Measurements from ENCODE around the gene TTLL7.
A peak's percentile ranks its signal among the peaks of the same experiment; 100 is the strongest.

TTLL7 gene

DNA sequence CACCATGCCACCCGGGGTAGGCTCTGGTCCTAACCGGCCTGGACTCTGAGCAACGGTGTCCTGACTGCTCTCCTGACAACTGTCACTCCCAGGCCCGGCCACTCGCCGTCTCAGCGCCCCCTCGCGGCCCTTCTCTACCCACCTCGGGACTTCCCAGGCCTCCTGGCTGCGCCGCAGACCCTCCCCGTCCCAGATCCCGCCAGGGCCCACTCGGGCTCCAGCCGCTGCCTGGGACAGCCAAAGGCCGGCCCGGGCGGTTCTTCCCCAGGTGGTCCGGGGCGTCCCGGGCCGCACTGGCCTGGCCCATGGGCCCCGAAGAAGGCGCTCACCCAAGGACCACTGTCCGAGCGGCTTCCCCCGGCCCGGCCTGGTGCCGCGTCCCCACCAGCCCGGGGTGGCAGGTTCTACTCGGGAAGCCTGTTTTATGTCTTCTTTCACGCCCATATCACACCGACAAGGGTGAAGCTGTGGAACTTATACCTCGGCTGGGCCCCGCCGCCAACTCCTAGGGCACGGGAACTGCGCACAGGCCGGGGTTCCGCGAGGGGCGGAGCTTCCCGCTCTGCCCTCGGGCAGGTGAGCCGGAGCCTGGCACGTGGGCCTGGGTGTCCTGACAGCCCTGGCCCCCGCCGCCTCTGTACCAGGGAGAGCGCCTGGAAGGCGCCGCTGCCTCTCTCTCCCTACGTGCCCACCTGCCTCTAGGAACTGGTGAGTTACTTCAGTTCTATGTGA, 138.3 kb downstream of the TTLL7 start:
- Histone ChIP-seq H4K8ac (ENCODE audit: low read depth, low read length) (peak overlapping the region; percentile 78), H3K27me3 (ENCODE audit: insufficient read depth, low read length) (no peaks in the 10 kb centered on the region), H3K9me3 (ENCODE audit: insufficient read depth, low read depth, low read length) (no peaks in the 10 kb centered on the region), H3K4me2 (ENCODE audit: low read length) (peak overlapping the region; percentile 89), H2BK12ac (ENCODE audit: low read length) (peak overlapping the region; percentile 77), H3K23ac (ENCODE audit: low read length) (no peak overlapping the region), H2BK5ac (ENCODE audit: low read depth, low read length, poor library complexity) (peak overlapping the region; percentile 25), H3K4me3 (ENCODE audit: low read depth, low read length) (peak overlapping the region; percentile 75), H3K14ac (ENCODE audit: low read length) (peak overlapping the region; percentile 82), H3K36me3 (ENCODE audit: control insufficient read depth in 1 of 2, insufficient read depth in 2 of 2, low read length in 2 of 2) (no peaks in the 10 kb centered on the region), H2AFZ (ENCODE audit: insufficient read depth, low read length, poor library complexity) (peak overlapping the region; percentile 19), H3K27ac (ENCODE audit: low read depth, low read length) (no peak overlapping the region), H3K9ac (ENCODE audit: low read length) (peak overlapping the region; percentile 75), H2BK120ac (ENCODE audit: insufficient read depth, low read length, poor library complexity) (peak overlapping the region; percentile 83), H3K79me2 (ENCODE audit: control insufficient read depth, insufficient read depth, low read length, poor library complexity) (peaks cover 2% of the 10 kb centered on the region), H2AK5ac (ENCODE audit: low read length) (no peak overlapping the region), H3K18ac (ENCODE audit: low read length) (peak overlapping the region; percentile 79), H3K4me1 (ENCODE audit: control insufficient read depth in 1 of 2, insufficient read depth in 2 of 2, low read length in 2 of 2) (no peaks in the 10 kb centered on the region), H4K91ac (ENCODE audit: low read depth, low read length) (peak overlapping the region; percentile 92), H3K4ac (ENCODE audit: low read depth, low read length) (no peak overlapping the region), H4K12ac (ENCODE audit: low read depth, low read length) (peak overlapping the region; percentile 77), H3K79me1 (ENCODE audit: low read length) (peaks cover 3% of the 10 kb centered on the region)
- WGBS (ENCODE audit: extremely low coverage, insufficient coverage, insufficient read length) = no CpG with 5 or more reads among the region's 54 CpGs
- DNase-seq = peak; percentile 79 to 84

DNA sequence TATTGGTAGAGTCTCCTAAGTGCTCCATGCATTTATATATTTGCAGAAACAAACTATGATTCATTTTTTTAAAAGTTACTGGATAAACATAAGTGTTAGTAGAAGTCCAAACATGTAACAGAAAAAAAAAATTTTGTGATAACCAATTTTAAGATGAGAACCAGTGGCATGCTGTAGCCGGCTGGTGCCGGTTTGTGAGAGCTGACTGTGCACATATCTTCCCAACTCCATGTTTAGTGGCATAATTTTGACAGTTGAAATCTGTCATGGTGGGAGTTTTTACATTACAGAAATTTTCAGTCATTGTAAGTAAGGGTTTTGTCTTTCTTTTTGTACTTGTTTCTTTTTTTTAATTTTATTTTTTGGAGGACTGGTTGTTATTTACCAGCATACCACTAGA, 141.2 kb downstream of the TTLL7 start:
- no peak overlapping the region for H3K4me2 ChIP-seq (ENCODE audit: low read length)

DNA sequence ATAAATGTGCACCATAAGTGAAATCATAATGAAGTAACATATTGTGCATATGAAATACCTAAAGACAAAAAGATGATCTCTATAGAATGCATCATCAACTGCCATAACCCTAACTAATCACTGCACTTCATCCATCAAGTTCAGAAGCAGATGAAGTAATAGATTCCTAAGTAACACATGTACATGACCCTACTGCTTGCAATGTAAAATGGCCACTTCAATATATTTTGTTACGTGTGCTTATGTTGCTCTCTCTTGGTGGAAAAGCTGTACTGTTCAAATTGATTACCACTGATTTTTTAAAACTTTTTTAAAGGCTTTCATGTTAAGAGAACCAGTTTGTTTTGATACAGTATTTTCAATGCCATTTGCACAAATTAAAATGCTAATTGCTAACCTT, 141.8 kb downstream of the TTLL7 start:
- Histone ChIP-seq H3K4me2 (ENCODE audit: low read length) (no peak overlapping the region), H3K4ac (ENCODE audit: low read depth, low read length) (no peak overlapping the region), H2AK5ac (ENCODE audit: low read length) (no peak overlapping the region), H2BK5ac (ENCODE audit: low read depth, low read length, poor library complexity) (no peak overlapping the region), H3K27ac (ENCODE audit: low read depth, low read length) (no peak overlapping the region), H3K79me1 (ENCODE audit: low read length) (peaks cover 3% of the 10 kb centered on the region), H2BK12ac (ENCODE audit: low read length) (no peak overlapping the region), H2BK120ac (ENCODE audit: insufficient read depth, low read length, poor library complexity) (no peak overlapping the region), H3K14ac (ENCODE audit: low read length) (no peak overlapping the region), H4K8ac (ENCODE audit: low read depth, low read length) (no peak overlapping the region), H3K23ac (ENCODE audit: low read length) (no peak overlapping the region), H3K9me3 (ENCODE audit: insufficient read depth, low read depth, low read length) (no peaks in the 10 kb centered on the region), H3K9ac (ENCODE audit: low read length) (no peak overlapping the region), H3K79me2 (ENCODE audit: control insufficient read depth, insufficient read depth, low read length, poor library complexity) (peaks cover 2% of the 10 kb centered on the region), H3K27me3 (ENCODE audit: insufficient read depth, low read length) (no peaks in the 10 kb centered on the region), H4K91ac (ENCODE audit: low read depth, low read length) (no peak overlapping the region), H3K36me3 (ENCODE audit: control insufficient read depth in 1 of 2, insufficient read depth in 2 of 2, low read length in 2 of 2) (no peaks in the 10 kb centered on the region), H3K4me1 (ENCODE audit: control insufficient read depth in 1 of 2, insufficient read depth in 2 of 2, low read length in 2 of 2) (no peaks in the 10 kb centered on the region), H2AFZ (ENCODE audit: insufficient read depth, low read length, poor library complexity) (no peak overlapping the region), H4K12ac (ENCODE audit: low read depth, low read length) (no peak overlapping the region), H3K18ac (ENCODE audit: low read length) (no peak overlapping the region), H3K4me3 (ENCODE audit: low read depth, low read length) (no peak overlapping the region)
- peak; percentile 1 to 61 for DNase-seq
- no CpG with 5 or more reads among the region's 1 CpG for WGBS (ENCODE audit: extremely low coverage, insufficient coverage, insufficient read length)

More for the DNA sequence above, 141.2 kb downstream of the TTLL7 start:
- Histone ChIP-seq H3K14ac (ENCODE audit: low read length) (no peak overlapping the region), H4K8ac (ENCODE audit: low read depth, low read length) (no peak overlapping the region), H2AFZ (ENCODE audit: insufficient read depth, low read length, poor library complexity) (no peak overlapping the region), H4K91ac (ENCODE audit: low read depth, low read length) (no peak overlapping the region), H3K36me3 (ENCODE audit: control insufficient read depth in 1 of 2, insufficient read depth in 2 of 2, low read length in 2 of 2) (no peaks in the 10 kb centered on the region), H3K79me2 (ENCODE audit: control insufficient read depth, insufficient read depth, low read length, poor library complexity) (peaks cover 2% of the 10 kb centered on the region), H2BK120ac (ENCODE audit: insufficient read depth, low read length, poor library complexity) (no peak overlapping the region), H3K79me1 (ENCODE audit: low read length) (peaks cover 3% of the 10 kb centered on the region), H3K27me3 (ENCODE audit: insufficient read depth, low read length) (no peaks in the 10 kb centered on the region), H3K9ac (ENCODE audit: low read length) (no peak overlapping the region), H3K23ac (ENCODE audit: low read length) (no peak overlapping the region), H2BK12ac (ENCODE audit: low read length) (no peak overlapping the region), H3K27ac (ENCODE audit: low read depth, low read length) (no peak overlapping the region), H3K18ac (ENCODE audit: low read length) (no peak overlapping the region), H3K4me1 (ENCODE audit: control insufficient read depth in 1 of 2, insufficient read depth in 2 of 2, low read length in 2 of 2) (no peaks in the 10 kb centered on the region), H3K4ac (ENCODE audit: low read depth, low read length) (no peak overlapping the region), H3K4me3 (ENCODE audit: low read depth, low read length) (no peak overlapping the region), H4K12ac (ENCODE audit: low read depth, low read length) (no peak overlapping the region), H2BK5ac (ENCODE audit: low read depth, low read length, poor library complexity) (no peak overlapping the region), H3K9me3 (ENCODE audit: insufficient read depth, low read depth, low read length) (no peaks in the 10 kb centered on the region), H2AK5ac (ENCODE audit: low read length) (no peak overlapping the region)
- no CpG with 5 or more reads among the region's 2 CpGs for WGBS (ENCODE audit: extremely low coverage, insufficient coverage, insufficient read length)
- DNase-seq = no peak

DNA sequence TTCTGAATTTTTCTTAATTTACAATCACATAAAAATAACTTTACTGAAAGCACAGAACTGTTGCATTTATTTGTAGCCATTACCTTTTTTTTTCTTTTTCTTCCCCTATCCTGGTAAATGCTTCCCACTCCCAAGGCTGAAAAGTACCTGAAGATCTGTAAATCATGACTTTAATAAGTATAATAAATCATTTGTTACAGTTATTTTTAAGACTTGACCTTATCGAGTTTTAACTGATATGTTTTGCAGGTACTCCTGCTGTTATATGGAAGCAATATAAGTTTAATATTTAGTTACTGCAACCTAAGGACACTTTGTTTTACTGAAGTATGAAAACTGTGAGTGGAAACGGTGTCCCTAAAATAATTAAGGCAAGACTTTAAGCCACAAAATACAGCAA, 142.6 kb downstream of the TTLL7 start:
- no CpG with 5 or more reads among the region's 2 CpGs for WGBS (ENCODE audit: extremely low coverage, insufficient coverage, insufficient read length)
- no peaks in the 10 kb centered on the region for H3K36me3 ChIP-seq (ENCODE audit: control insufficient read depth in 1 of 2, insufficient read depth in 2 of 2, low read length in 2 of 2)

More for the DNA sequence above, 142.6 kb downstream of the TTLL7 start:
- no peak overlapping the region for H2BK120ac ChIP-seq (ENCODE audit: insufficient read depth, low read length, poor library complexity)
- no peaks in the 10 kb centered on the region for H3K9me3 ChIP-seq (ENCODE audit: insufficient read depth, low read depth, low read length)
- DNase-seq = no peak
- peaks cover 2% of the 10 kb centered on the region for H3K79me2 ChIP-seq (ENCODE audit: control insufficient read depth, insufficient read depth, low read length, poor library complexity)
- no peak overlapping the region for H3K23ac ChIP-seq (ENCODE audit: low read length)
- H4K12ac ChIP-seq (ENCODE audit: low read depth, low read length) = no peak overlapping the region
- H2AK5ac ChIP-seq (ENCODE audit: low read length) = no peak overlapping the region
- no peak overlapping the region for H2AFZ ChIP-seq (ENCODE audit: insufficient read depth, low read length, poor library complexity)
- H3K4ac ChIP-seq (ENCODE audit: low read depth, low read length) = no peak overlapping the region
- H3K4me3 ChIP-seq (ENCODE audit: low read depth, low read length) = no peak overlapping the region
- H3K14ac ChIP-seq (ENCODE audit: low read length) = no peak overlapping the region
- no peak overlapping the region for H3K4me2 ChIP-seq (ENCODE audit: low read length)
- H3K18ac ChIP-seq (ENCODE audit: low read length) = no peak overlapping the region
- H4K8ac ChIP-seq (ENCODE audit: low read depth, low read length) = no peak overlapping the region
- H3K9ac ChIP-seq (ENCODE audit: low read length) = no peak overlapping the region
- no peaks in the 10 kb centered on the region for H3K27me3 ChIP-seq (ENCODE audit: insufficient read depth, low read length)
- H2BK12ac ChIP-seq (ENCODE audit: low read length) = no peak overlapping the region
- peaks cover 3% of the 10 kb centered on the region for H3K79me1 ChIP-seq (ENCODE audit: low read length)
- no peak overlapping the region for H4K91ac ChIP-seq (ENCODE audit: low read depth, low read length)
- no peak overlapping the region for H2BK5ac ChIP-seq (ENCODE audit: low read depth, low read length, poor library complexity)
- H3K27ac ChIP-seq (ENCODE audit: low read depth, low read length) = no peak overlapping the region
- H3K4me1 ChIP-seq (ENCODE audit: control insufficient read depth in 1 of 2, insufficient read depth in 2 of 2, low read length in 2 of 2) = no peaks in the 10 kb centered on the region
